RCC 7860 (cell line): Measurements from ENCODE around the gene SPART.

Experiments used
- DNase-seq: peaks from one replicate; pipeline ENCODE4 v3.0.0-alpha.2; 2015; ENCODE audit warnings: low spot score
- FAIRE-seq: peaks from 2 replicates; lab custom pipeline; 2012; peaks lifted over from hg19 to GRCh38; lab: Jason Lieb, UNC

Gene SPART

GRCh38 chr13:36258831-36259230 lies 87.4 kb downstream of the SPART start:
- no peak for FAIRE-seq
- DNase-seq, result no peak
